ENCODE data around the gene MGARP.

MGARP gene

DNA sequence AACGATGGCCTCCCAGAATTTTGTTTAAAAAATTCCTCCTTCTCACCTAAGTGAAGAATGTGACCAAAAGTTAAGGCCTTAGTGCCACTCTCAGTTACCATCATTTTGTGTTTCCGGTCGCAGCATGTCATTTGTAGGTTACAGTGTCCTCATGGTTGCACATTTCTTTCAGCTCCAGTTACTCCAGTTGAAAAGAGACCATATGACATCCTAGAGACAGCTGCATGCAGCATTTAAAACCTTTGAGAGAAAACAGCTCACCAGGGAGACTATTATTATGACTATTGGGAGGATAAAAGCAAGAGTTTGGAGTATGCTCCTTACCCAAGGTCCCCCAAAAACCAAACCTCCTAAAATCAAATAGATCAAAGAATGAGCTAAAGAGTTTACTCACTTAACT is 45.8 kb downstream of the MGARP start:
- TF ChIP-seq, protein P1, sequence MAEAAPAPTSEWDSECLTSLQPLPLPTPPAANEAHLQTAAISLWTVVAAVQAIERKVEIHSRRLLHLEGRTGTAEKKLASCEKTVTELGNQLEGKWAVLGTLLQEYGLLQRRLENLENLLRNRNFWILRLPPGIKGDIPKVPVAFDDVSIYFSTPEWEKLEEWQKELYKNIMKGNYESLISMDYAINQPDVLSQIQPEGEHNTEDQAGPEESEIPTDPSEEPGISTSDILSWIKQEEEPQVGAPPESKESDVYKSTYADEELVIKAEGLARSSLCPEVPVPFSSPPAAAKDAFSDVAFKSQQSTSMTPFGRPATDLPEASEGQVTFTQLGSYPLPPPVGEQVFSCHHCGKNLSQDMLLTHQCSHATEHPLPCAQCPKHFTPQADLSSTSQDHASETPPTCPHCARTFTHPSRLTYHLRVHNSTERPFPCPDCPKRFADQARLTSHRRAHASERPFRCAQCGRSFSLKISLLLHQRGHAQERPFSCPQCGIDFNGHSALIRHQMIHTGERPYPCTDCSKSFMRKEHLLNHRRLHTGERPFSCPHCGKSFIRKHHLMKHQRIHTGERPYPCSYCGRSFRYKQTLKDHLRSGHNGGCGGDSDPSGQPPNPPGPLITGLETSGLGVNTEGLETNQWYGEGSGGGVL (tag by site-specific recombination; IDR thresholded peaks at IDR 0.05) = no peak
- TF ChIP-seq ZNF394 (tag by site-specific recombination; IDR thresholded peaks at IDR 0.05; ENCODE audit: borderline replicate concordance) = no peak
- no peak for TF ChIP-seq ZNF391 (tag by site-specific recombination; IDR thresholded peaks at IDR 0.05; ENCODE audit: borderline replicate concordance, low read depth)
- TF ChIP-seq ZNF341 (tag by site-specific recombination; IDR thresholded peaks at IDR 0.05; ENCODE audit: low read depth) = no peak
- TF ChIP-seq ZFHX2 (tag by site-specific recombination; conservative IDR thresholded peaks at IDR 0.05) = no peak
- no peak for TF ChIP-seq ZNF404 (tag by site-specific recombination; IDR thresholded peaks at IDR 0.05)
- TF ChIP-seq, protein P2, sequence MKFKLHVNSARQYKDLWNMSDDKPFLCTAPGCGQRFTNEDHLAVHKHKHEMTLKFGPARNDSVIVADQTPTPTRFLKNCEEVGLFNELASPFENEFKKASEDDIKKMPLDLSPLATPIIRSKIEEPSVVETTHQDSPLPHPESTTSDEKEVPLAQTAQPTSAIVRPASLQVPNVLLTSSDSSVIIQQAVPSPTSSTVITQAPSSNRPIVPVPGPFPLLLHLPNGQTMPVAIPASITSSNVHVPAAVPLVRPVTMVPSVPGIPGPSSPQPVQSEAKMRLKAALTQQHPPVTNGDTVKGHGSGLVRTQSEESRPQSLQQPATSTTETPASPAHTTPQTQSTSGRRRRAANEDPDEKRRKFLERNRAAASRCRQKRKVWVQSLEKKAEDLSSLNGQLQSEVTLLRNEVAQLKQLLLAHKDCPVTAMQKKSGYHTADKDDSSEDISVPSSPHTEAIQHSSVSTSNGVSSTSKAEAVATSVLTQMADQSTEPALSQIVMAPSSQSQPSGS (tag by site-specific recombination; IDR thresholded peaks at IDR 0.05; ENCODE audit: low read depth) = no peak
- TF ChIP-seq, protein P3, sequence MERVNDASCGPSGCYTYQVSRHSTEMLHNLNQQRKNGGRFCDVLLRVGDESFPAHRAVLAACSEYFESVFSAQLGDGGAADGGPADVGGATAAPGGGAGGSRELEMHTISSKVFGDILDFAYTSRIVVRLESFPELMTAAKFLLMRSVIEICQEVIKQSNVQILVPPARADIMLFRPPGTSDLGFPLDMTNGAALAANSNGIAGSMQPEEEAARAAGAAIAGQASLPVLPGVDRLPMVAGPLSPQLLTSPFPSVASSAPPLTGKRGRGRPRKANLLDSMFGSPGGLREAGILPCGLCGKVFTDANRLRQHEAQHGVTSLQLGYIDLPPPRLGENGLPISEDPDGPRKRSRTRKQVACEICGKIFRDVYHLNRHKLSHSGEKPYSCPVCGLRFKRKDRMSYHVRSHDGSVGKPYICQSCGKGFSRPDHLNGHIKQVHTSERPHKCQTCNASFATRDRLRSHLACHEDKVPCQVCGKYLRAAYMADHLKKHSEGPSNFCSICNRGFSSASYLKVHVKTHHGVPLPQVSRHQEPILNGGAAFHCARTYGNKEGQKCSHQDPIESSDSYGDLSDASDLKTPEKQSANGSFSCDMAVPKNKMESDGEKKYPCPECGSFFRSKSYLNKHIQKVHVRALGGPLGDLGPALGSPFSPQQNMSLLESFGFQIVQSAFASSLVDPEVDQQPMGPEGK (tag by site-specific recombination; IDR thresholded peaks at IDR 0.05) = no peak
- no peak for TF ChIP-seq KLF10 (tag by site-specific recombination; IDR thresholded peaks at IDR 0.05)
- H3K9me3 ChIP-seq (ENCODE audit: control insufficient read depth, insufficient read depth, low read depth, low read length) = no peaks in the 10 kb centered on the region
- no peak overlapping the region for H3K27ac ChIP-seq (ENCODE audit: extremely low read depth, low read depth, low read length)
- no peaks in the 10 kb centered on the region for H3K36me3 ChIP-seq (ENCODE audit: control insufficient read depth in 2 of 2, insufficient read depth in 1 of 2, low read length in 2 of 2)
- POLR2A ChIA-PET = no interaction called here
- no peak overlapping the region for H3K4me3 ChIP-seq (ENCODE audit: low read depth, low read length)
- CTCF ChIA-PET = interaction anchor here (1.1 kb wide), 1 partner anchor 150 kb away, joined by 4 read pairs; no protein-coding TSS in a partner anchor
- no peaks in the 10 kb centered on the region for H3K4me1 ChIP-seq (ENCODE audit: control insufficient read depth, insufficient read depth, low read length)

DNA sequence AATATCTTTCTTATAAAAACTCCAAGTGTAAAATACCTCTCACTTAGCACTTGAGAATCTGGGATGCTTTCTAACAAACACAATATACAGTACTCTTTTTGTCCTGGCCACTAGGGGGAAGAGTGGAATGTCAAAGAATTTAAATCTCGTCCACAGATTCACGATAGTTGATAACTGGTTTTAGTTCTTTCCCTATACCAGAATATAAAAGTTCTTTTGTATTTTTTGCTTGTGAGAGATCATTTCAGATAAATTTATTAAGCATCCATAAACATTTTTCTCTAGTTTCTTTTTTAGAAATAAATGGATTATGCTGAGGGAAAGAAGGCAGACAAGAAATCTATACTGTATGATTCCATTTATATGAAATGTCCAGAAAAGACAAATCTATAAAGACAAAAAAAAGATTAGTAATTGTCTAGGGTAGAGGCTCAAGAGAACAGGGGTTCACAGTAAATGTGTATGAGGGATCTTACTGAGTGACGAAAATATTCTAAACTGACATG is 50.4 kb downstream of the MGARP start:
- no peak overlapping the region for H3K4me3 ChIP-seq (ENCODE audit: low read depth, low read length)
- POLR2A ChIA-PET = no interaction called here
- CTCF ChIA-PET = interaction anchor here (2.0 kb wide), 1 partner anchor 67 kb away, joined by 7 read pairs; no protein-coding TSS in a partner anchor
- H3K27ac ChIP-seq (ENCODE audit: extremely low read depth, low read depth, low read length) = no peak overlapping the region
- no peaks in the 10 kb centered on the region for H3K36me3 ChIP-seq (ENCODE audit: control insufficient read depth in 2 of 2, insufficient read depth in 1 of 2, low read length in 2 of 2)
- H3K9me3 ChIP-seq (ENCODE audit: control insufficient read depth, insufficient read depth, low read depth, low read length) = no peaks in the 10 kb centered on the region
- no peaks in the 10 kb centered on the region for H3K4me1 ChIP-seq (ENCODE audit: control insufficient read depth, insufficient read depth, low read length)
- TF ChIP-seq ZNF404 (tag by site-specific recombination; IDR thresholded peaks at IDR 0.05) (no peak), ZNF138 (tag by site-specific recombination; IDR thresholded peaks at IDR 0.05; ENCODE audit: borderline replicate concordance) (no peak), ZNF610 (tag by site-specific recombination; IDR thresholded peaks at IDR 0.05; ENCODE audit: borderline replicate concordance) (no peak), ZNF157 (tag by site-specific recombination; IDR thresholded peaks at IDR 0.05) (no peak), ZNF561 (tag by site-specific recombination; IDR thresholded peaks at IDR 0.05; ENCODE audit: borderline replicate concordance) (no peak), ZNF624 (tag by site-specific recombination; IDR thresholded peaks at IDR 0.05) (no peak), ZNF654 (tag by site-specific recombination; IDR thresholded peaks at IDR 0.05; ENCODE audit: low read depth) (peak; percentile 46), GLI4 (tag by site-specific recombination; IDR thresholded peaks at IDR 0.05) (no peak), GFI1B (tag by site-specific recombination; IDR thresholded peaks at IDR 0.05) (peak; percentile 13; the same call in 1 of the 2 replicates)
- TF ChIP-seq, protein P4, sequence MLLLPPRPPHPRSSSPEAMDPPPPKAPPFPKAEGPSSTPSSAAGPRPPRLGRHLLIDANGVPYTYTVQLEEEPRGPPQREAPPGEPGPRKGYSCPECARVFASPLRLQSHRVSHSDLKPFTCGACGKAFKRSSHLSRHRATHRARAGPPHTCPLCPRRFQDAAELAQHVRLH (tag by site-specific recombination; IDR thresholded peaks at IDR 0.05) = no peak
- TF ChIP-seq, protein P5, sequence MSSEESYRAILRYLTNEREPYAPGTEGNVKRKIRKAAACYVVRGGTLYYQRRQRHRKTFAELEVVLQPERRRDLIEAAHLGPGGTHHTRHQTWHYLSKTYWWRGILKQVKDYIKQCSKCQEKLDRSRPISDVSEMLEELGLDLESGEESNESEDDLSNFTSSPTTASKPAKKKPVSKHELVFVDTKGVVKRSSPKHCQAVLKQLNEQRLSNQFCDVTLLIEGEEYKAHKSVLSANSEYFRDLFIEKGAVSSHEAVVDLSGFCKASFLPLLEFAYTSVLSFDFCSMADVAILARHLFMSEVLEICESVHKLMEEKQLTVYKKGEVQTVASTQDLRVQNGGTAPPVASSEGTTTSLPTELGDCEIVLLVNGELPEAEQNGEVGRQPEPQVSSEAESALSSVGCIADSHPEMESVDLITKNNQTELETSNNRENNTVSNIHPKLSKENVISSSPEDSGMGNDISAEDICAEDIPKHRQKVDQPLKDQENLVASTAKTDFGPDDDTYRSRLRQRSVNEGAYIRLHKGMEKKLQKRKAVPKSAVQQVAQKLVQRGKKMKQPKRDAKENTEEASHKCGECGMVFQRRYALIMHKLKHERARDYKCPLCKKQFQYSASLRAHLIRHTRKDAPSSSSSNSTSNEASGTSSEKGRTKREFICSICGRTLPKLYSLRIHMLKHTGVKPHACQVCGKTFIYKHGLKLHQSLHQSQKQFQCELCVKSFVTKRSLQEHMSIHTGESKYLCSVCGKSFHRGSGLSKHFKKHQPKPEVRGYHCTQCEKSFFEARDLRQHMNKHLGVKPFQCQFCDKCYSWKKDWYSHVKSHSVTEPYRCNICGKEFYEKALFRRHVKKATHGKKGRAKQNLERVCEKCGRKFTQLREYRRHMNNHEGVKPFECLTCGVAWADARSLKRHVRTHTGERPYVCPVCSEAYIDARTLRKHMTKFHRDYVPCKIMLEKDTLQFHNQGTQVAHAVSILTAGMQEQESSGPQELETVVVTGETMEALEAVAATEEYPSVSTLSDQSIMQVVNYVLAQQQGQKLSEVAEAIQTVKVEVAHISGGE (tag by site-specific recombination; conservative IDR thresholded peaks at IDR 0.05; ENCODE audit: low read depth) = no peak
- TF ChIP-seq, protein P6, sequence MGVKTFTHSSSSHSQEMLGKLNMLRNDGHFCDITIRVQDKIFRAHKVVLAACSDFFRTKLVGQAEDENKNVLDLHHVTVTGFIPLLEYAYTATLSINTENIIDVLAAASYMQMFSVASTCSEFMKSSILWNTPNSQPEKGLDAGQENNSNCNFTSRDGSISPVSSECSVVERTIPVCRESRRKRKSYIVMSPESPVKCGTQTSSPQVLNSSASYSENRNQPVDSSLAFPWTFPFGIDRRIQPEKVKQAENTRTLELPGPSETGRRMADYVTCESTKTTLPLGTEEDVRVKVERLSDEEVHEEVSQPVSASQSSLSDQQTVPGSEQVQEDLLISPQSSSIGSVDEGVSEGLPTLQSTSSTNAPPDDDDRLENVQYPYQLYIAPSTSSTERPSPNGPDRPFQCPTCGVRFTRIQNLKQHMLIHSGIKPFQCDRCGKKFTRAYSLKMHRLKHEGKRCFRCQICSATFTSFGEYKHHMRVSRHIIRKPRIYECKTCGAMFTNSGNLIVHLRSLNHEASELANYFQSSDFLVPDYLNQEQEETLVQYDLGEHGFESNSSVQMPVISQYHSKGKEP (tag by site-specific recombination; IDR thresholded peaks at IDR 0.05) = no peak

Measured in HEK293 (cell line).